ENCODE results near the gene MGAT5B. TPM values are rescaled to one million over a fixed set of nuclear protein-coding genes. Genes with fewer than 3 reads are reported as not detected.

The MGAT5B gene
- total and polyA plus RNA-seq, 2 experiments from 2014 or later, result 1.6 to 10.0 TPM

DNA sequence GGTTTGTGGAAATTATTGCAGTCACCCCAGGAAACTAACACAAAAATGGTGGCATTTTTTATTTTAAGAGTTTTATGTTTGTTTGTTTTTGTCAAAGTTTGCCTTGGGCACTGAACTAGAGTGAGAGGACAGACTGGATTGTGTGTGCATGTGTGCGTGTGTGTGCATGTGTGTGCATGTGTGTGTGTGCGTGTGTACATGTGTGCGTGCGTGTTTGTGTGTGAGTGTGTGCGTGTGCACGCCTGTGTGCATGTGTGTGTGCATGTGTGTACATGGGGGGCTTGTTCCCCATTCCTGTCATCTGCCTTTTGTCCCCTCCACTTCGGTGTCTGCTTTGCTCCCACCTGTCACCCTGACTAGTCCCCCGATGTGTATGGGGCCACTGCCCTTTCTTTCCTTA is 32.5 kb downstream of the MGAT5B start:
- peaks cover 4% of the 10 kb centered on the region; the same call in 2 of the 3 replicates for H3K36me3 Mint-ChIP-seq (ENCODE audit: low read depth)
- Histone ChIP-seq H4K20me1 (replicated peaks; ENCODE audit: insufficient read depth) (no peaks in the 10 kb centered on the region), H3K4me1 (ENCODE audit: insufficient read depth) (no peaks in the 10 kb centered on the region), H3F3A (replicated peaks; ENCODE audit: low read depth) (no peaks in the 10 kb centered on the region), H3K27ac (ENCODE audit: low read depth) (no peak overlapping the region), H3K9me2 (ENCODE audit: insufficient read depth) (no peaks in the 10 kb centered on the region), H3K36me3 (ENCODE audit: insufficient read depth) (no peaks in the 10 kb centered on the region), H3K4me3 (no peak overlapping the region), H3K79me2 (replicated peaks; ENCODE audit: insufficient read depth) (no peaks in the 10 kb centered on the region), H3K4me2 (no peak overlapping the region), H3K27me3 (ENCODE audit: insufficient read depth) (no peaks in the 10 kb centered on the region), H2AFZ (no peak overlapping the region)
- no peak overlapping the region for H3K27ac Mint-ChIP-seq
- TF ChIP-seq STAT1 (IDR thresholded peaks at IDR 0.05; ENCODE audit: unreplicated experiment) (no peak), CTCF (conservative IDR thresholded peaks at IDR 0.05; ENCODE audit: low read depth in 2 of 2) (no peak), ZNF331 (CRISPR knock-in tag; IDR thresholded peaks at IDR 0.05; ENCODE audit: low read depth) (no peak)
- TF ChIP-seq, protein P1, sequence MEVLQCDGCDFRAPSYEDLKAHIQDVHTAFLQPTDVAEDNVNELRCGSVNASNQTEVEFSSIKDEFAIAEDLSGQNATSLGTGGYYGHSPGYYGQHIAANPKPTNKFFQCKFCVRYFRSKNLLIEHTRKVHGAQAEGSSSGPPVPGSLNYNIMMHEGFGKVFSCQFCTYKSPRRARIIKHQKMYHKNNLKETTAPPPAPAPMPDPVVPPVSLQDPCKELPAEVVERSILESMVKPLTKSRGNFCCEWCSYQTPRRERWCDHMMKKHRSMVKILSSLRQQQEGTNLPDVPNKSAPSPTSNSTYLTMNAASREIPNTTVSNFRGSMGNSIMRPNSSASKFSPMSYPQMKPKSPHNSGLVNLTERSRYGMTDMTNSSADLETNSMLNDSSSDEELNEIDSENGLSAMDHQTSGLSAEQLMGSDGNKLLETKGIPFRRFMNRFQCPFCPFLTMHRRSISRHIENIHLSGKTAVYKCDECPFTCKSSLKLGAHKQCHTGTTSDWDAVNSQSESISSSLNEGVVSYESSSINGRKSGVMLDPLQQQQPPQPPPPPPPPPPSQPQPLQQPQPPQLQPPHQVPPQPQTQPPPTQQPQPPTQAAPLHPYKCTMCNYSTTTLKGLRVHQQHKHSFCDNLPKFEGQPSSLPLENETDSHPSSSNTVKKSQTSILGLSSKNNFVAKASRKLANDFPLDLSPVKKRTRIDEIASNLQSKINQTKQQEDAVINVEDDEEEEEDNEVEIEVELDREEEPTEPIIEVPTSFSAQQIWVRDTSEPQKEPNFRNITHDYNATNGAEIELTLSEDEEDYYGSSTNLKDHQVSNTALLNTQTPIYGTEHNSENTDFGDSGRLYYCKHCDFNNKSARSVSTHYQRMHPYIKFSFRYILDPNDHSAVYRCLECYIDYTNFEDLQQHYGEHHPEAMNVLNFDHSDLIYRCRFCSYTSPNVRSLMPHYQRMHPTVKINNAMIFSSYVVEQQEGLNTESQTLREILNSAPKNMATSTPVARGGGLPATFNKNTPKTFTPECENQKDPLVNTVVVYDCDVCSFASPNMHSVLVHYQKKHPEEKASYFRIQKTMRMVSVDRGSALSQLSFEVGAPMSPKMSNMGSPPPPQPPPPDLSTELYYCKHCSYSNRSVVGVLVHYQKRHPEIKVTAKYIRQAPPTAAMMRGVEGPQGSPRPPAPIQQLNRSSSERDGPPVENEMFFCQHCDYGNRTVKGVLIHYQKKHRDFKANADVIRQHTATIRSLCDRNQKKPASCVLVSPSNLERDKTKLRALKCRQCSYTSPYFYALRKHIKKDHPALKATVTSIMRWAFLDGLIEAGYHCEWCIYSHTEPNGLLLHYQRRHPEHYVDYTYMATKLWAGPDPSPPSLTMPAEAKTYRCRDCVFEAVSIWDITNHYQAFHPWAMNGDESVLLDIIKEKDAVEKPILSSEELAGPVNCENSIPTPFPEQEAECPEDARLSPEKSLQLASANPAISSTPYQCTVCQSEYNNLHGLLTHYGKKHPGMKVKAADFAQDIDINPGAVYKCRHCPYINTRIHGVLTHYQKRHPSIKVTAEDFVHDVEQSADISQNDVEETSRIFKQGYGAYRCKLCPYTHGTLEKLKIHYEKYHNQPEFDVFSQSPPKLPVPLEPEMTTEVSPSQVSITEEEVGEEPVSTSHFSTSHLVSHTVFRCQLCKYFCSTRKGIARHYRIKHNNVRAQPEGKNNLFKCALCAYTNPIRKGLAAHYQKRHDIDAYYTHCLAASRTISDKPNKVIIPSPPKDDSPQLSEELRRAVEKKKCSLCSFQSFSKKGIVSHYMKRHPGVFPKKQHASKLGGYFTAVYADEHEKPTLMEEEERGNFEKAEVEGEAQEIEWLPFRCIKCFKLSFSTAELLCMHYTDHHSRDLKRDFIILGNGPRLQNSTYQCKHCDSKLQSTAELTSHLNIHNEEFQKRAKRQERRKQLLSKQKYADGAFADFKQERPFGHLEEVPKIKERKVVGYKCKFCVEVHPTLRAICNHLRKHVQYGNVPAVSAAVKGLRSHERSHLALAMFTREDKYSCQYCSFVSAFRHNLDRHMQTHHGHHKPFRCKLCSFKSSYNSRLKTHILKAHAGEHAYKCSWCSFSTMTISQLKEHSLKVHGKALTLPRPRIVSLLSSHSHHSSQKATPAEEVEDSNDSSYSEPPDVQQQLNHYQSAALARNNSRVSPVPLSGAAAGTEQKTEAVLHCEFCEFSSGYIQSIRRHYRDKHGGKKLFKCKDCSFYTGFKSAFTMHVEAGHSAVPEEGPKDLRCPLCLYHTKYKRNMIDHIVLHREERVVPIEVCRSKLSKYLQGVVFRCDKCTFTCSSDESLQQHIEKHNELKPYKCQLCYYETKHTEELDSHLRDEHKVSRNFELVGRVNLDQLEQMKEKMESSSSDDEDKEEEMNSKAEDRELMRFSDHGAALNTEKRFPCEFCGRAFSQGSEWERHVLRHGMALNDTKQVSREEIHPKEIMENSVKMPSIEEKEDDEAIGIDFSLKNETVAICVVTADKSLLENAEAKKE (CRISPR knock-in tag; IDR thresholded peaks at IDR 0.05), result no peak
- peaks cover 3% of the 10 kb centered on the region; the same call in 2 of the 3 replicates for H3K9me3 Mint-ChIP-seq
- H3K27me3 Mint-ChIP-seq (ENCODE audit: insufficient read depth, low read depth, poor library complexity), result peaks cover 3% of the 10 kb centered on the region
- no peaks in the 10 kb centered on the region; the same call in 1 of the 3 replicates for H3K4me1 Mint-ChIP-seq
- DNase-seq (ENCODE audit: low spot score), result no peak
- no peak for ATAC-seq
- H3K4me3 Mint-ChIP-seq, result no peak overlapping the region
